Tibial artery (tissue), 4 donors: ENCODE results near the gene RING1.
"Not testable (repeated sequence)": the region's sequence is repeated elsewhere in the genome, so short reads cannot be mapped to it uniquely, and the experiment has no call there.

ENCODE experiments used
- DNase-seq, 2 donors: peaks; one replicate each; pipeline ENCODE4 v3.0.0-alpha.2; 2019
- H3K27ac ChIP-seq, 2 donors: fragments of 200-600 bp; sonication (generic) in 1 of 2; 1 replicate in 1 of 2; 2 replicates in 1 of 2; pipeline ENCODE4 v1.5.1; 2018 to 2019; ENCODE audit warnings: mild to moderate bottlenecking in 1 of 2
- H3K27me3 ChIP-seq, 2 donors: fragments of 200-600 bp; sonication (generic) in 1 of 2; one replicate each; pipeline versions ENCODE4 v1.5.1 to v1.6.0; 2016 to 2019
- H3K36me3 ChIP-seq, 3 donors: fragments of 200-600 bp; sonication (generic) in 2 of 3; one replicate each; pipeline ENCODE4 v1.5.1; 2016 to 2019; ENCODE audit warnings: mild to moderate bottlenecking in 2 of 3
- H3K4me1 ChIP-seq, 4 donors: fragments of 200-600 bp; sonication (generic) in 2 of 4; 1 replicate in 3 of 4; 2 replicates in 1 of 4; pipeline ENCODE4 v1.5.1; 2016 to 2019
- H3K4me3 ChIP-seq, 2 donors: fragments of 200-600 bp; sonication (generic) in 1 of 2; 1 replicate in 1 of 2; 2 replicates in 1 of 2; pipeline ENCODE4 v1.5.1; 2018 to 2019; ENCODE audit warnings: mild to moderate bottlenecking in 2 of 2
- H3K9me3 ChIP-seq, 3 donors: fragments of 200-600 bp; sonication (generic) in 1 of 3; one replicate each; pipeline ENCODE4 v1.5.1; 2016 to 2019
- intact Hi-C: fragments of 100-400 bp; cut with DNase I; formaldehyde crosslinking; loops from one replicate; pipeline ENCODE4 v1.15.0; 2023; ENCODE audit warnings: low total_unique reads
- TF ChIP-seq, protein P1 (sequence below), 2 experiments: fragments of 200-600 bp in 1 of 2; fragments of 450-650 bp in 1 of 2; IDR thresholded peaks; one replicate each; pipeline ENCODE4 v1.5.1; 2017 to 2019; ENCODE audit warnings: antibody characterized with exemption in 2 of 2, mild to moderate bottlenecking in 1 of 2, moderate library complexity in 1 of 2

RING1 gene

GRCh38 chr6:33217246-33217645, 8.9 kb downstream of the RING1 start:
- intact Hi-C loops = no loop called here
- no peak overlapping the region for H3K4me3 ChIP-seq
- no peak for DNase-seq
- peaks cover 0 to 19% of the 10 kb centered on the region in 2 donors for H3K27me3 ChIP-seq
- TF ChIP-seq, protein P1, sequence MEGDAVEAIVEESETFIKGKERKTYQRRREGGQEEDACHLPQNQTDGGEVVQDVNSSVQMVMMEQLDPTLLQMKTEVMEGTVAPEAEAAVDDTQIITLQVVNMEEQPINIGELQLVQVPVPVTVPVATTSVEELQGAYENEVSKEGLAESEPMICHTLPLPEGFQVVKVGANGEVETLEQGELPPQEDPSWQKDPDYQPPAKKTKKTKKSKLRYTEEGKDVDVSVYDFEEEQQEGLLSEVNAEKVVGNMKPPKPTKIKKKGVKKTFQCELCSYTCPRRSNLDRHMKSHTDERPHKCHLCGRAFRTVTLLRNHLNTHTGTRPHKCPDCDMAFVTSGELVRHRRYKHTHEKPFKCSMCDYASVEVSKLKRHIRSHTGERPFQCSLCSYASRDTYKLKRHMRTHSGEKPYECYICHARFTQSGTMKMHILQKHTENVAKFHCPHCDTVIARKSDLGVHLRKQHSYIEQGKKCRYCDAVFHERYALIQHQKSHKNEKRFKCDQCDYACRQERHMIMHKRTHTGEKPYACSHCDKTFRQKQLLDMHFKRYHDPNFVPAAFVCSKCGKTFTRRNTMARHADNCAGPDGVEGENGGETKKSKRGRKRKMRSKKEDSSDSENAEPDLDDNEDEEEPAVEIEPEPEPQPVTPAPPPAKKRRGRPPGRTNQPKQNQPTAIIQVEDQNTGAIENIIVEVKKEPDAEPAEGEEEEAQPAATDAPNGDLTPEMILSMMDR (IDR thresholded peaks at IDR 0.05) = no peak
- no peaks in the 10 kb centered on the region for H3K9me3 ChIP-seq
- no peaks in the 10 kb centered on the region for H3K36me3 ChIP-seq
- H3K27ac ChIP-seq = no peak overlapping the region
- peaks cover 0 to 19% (median 14%) of the 10 kb centered on the region in 4 donors for H3K4me1 ChIP-seq

DNA sequence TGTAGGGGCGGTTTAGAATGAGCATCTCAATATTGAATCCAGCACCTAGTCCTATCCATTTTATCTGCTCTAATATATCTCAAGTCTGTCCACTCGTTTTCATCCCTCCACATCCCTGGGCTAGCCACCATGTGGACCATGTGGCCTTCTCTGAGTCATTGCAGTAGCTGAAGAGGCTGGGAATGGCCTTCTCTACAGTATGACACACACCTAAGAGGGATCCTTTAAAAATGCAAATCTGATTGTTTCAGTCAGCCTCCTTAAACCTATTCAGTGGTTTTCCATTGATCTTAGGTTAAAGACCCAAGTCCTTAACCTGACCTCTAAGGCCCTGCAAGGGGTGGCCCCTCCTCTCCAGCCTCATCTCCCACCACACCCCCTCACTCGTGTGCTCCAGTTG, 9.4 kb downstream of the RING1 start:
- Histone ChIP-seq H3K4me3 (no peak overlapping the region), H3K27ac (no peak overlapping the region), H3K36me3 (no peaks in the 10 kb centered on the region), H3K9me3 (no peaks in the 10 kb centered on the region), H3K27me3 (peaks cover 0 to 19% of the 10 kb centered on the region in 2 donors), H3K4me1 (peaks cover 0 to 15% (median 12%) of the 10 kb centered on the region in 4 donors)
- peak in 1 of 2 donors; percentile 23 for DNase-seq
- TF ChIP-seq, protein P1 (IDR thresholded peaks at IDR 0.05) = no peak
- intact Hi-C loops = no loop called here

GRCh38 chr6:33226503-33227120, 18.3 kb downstream of the RING1 start:
- H3K9me3 ChIP-seq, H3K4me3 ChIP-seq, H3K27ac ChIP-seq, H3K4me1 ChIP-seq, intact Hi-C loops, H3K36me3 ChIP-seq: not testable (repeated sequence)
- peaks cover 0 to 35% of the 10 kb centered on the region in 2 donors for H3K27me3 ChIP-seq
- peak in 1 of 2 donors; percentile 12 for DNase-seq

GRCh38 chr6:33235221-33235634, 26.9 kb downstream of the RING1 start:
- Histone ChIP-seq H3K4me3 (no peak overlapping the region), H3K36me3 (no peaks in the 10 kb centered on the region), H3K4me1 (no peaks in the 10 kb centered on the region), H3K27ac (no peak overlapping the region), H3K9me3 (no peaks in the 10 kb centered on the region), H3K27me3 (peaks cover 0 to 52% of the 10 kb centered on the region in 2 donors)
- TF ChIP-seq, protein P1 (IDR thresholded peaks at IDR 0.05) = no peak
- intact Hi-C loops = no loop called here
- DNase-seq = peak in 1 of 2 donors; percentile 27

- no peak for DNase-seq
- Histone ChIP-seq H3K27me3 (peaks cover 0 to 54% of the 10 kb centered on the region in 2 donors), H3K4me3 (no peak overlapping the region), H3K4me1 (no peaks in the 10 kb centered on the region), H3K36me3 (no peaks in the 10 kb centered on the region), H3K27ac (no peak overlapping the region), H3K9me3 (no peaks in the 10 kb centered on the region)
- TF ChIP-seq, protein P1 (IDR thresholded peaks at IDR 0.05) = no peak
- intact Hi-C loops = no loop called here
Observed at GRCh38 chr6:33236328-33236727, 28.0 kb downstream of the RING1 start.

GRCh38 chr6:33236852-33237251, 28.6 kb downstream of the RING1 start:
- intact Hi-C loops = no loop called here
- H3K27ac ChIP-seq = no peak overlapping the region
- peaks cover 0 to 54% of the 10 kb centered on the region in 2 donors for H3K27me3 ChIP-seq
- TF ChIP-seq, protein P1 (IDR thresholded peaks at IDR 0.05) = no peak
- H3K4me3 ChIP-seq = no peak overlapping the region
- peak in 1 of 2 donors; percentile 31 for DNase-seq
- H3K4me1 ChIP-seq = no peaks in the 10 kb centered on the region
- no peaks in the 10 kb centered on the region for H3K9me3 ChIP-seq
- no peaks in the 10 kb centered on the region for H3K36me3 ChIP-seq
